BLaER1 treated with 17β-estradiol and CSF1 and Interleukin-3, amounts not matched to agents 10 nM and 100 nM (cell line): ENCODE data around the gene ANKRD40.
A peak's percentile ranks its signal among the peaks of the same experiment; 100 is the strongest.
"Not testable (repeated sequence)": the region's sequence is repeated elsewhere in the genome, so short reads cannot be mapped to it uniquely, and the experiment has no call there.

Experiments used
- H3K27ac ChIP-seq, 11 experiments: shearing (Covaris generic); formaldehyde crosslinking; 2 replicates each; pipeline ENCODE4 v1.8.1; 2022
- H3K27me3 ChIP-seq, 11 experiments: shearing (Covaris generic); formaldehyde crosslinking; 2 replicates each; pipeline ENCODE4 v1.8.1; 2022
- H3K36me3 ChIP-seq, 11 experiments: shearing (Covaris generic); formaldehyde crosslinking; 2 replicates each; pipeline ENCODE4 v1.8.1; 2022
- H3K4me1 ChIP-seq, 10 experiments: shearing (Covaris generic); formaldehyde crosslinking; 2 replicates each; pipeline ENCODE4 v1.8.1; 2022
- H3K4me2 ChIP-seq, 11 experiments: shearing (Covaris generic); formaldehyde crosslinking; 2 replicates each; pipeline ENCODE4 v1.8.1; 2022
- H3K4me3 ChIP-seq, 10 experiments: shearing (Covaris generic); formaldehyde crosslinking; 2 replicates each; pipeline ENCODE4 v1.8.1; 2022
- H3K9ac ChIP-seq, 11 experiments: shearing (Covaris generic); formaldehyde crosslinking; 2 replicates each; pipeline ENCODE4 v1.8.1; 2022
- H3K9me3 ChIP-seq, 11 experiments: shearing (Covaris generic); formaldehyde crosslinking; replicated peaks in 1 of 11; 2 replicates each; pipeline ENCODE4 v1.8.1; 2022
- H4K20me1 ChIP-seq, 11 experiments: shearing (Covaris generic); formaldehyde crosslinking; 2 replicates each; pipeline ENCODE4 v1.8.1; 2022
- Cebpa-rat ChIP-seq, 11 experiments: shearing (Covaris generic); IDR thresholded peaks; 2 replicates each; pipeline ENCODE4 v1.8.1; 2022

Gene ANKRD40

GRCh38 chr17:50681263-50682200 is 26.2 kb downstream of the ANKRD40 start:
- Histone ChIP-seq H3K9ac (no peak overlapping the region), H4K20me1 (0 out of 22 replicates have a peak, but pooled peaks cover 0 to 5% (median 0%) of the 10 kb centered on the region in 11 experiments), H3K4me3 (no peak overlapping the region), H3K4me2 (peak overlapping the region in 5 of 11 experiments; percentile 42 to 76 (median 66); a peak in 9 of 22 replicates), H3K36me3 (no peaks in the 10 kb centered on the region), H3K27me3 (no peaks in the 10 kb centered on the region), H3K9me3 (no peaks in the 10 kb centered on the region), H3K4me1 (peaks cover 0 to 19% (median 2%) of the 10 kb centered on the region in 10 experiments; a peak in 10 of 20 replicates), H3K27ac (peak overlapping the region in 1 of 11 experiments; percentile 17; a peak in 1 of 22 replicates)
- TF ChIP-seq Cebpa-rat (IDR thresholded peaks at IDR 0.05): no peak

GRCh38 chr17:50680543-50681262 is 27.0 kb downstream of the ANKRD40 start:
- Histone ChIP-seq H3K27ac (peak overlapping the region in 1 of 11 experiments; percentile 17; a peak in 1 of 22 replicates), H3K4me2 (peak overlapping the region in 5 of 11 experiments; percentile 42 to 76 (median 66); a peak in 9 of 22 replicates), H3K4me1 (peaks cover 0 to 19% (median 2%) of the 10 kb centered on the region in 10 experiments; a peak in 10 of 20 replicates)
- not testable (repeated sequence) for H3K27me3 ChIP-seq, H3K4me3 ChIP-seq, H3K36me3 ChIP-seq, H3K9ac ChIP-seq, H4K20me1 ChIP-seq, H3K9me3 ChIP-seq

GRCh38 chr17:50680126-50680525 is 27.6 kb downstream of the ANKRD40 start:
- Histone ChIP-seq H3K4me3 (no peak overlapping the region), H3K4me1 (peaks cover 0 to 19% (median 2%) of the 10 kb centered on the region in 10 experiments; a peak in 10 of 20 replicates), H3K4me2 (peak overlapping the region in 3 of 11 experiments; percentile 66 to 76 (median 70); a peak in 5 of 22 replicates), H3K27ac (no peak overlapping the region), H4K20me1 (0 out of 22 replicates have a peak, but pooled peaks cover 0 to 5% (median 0%) of the 10 kb centered on the region in 11 experiments), H3K36me3 (no peaks in the 10 kb centered on the region), H3K9me3 (no peaks in the 10 kb centered on the region), H3K27me3 (no peaks in the 10 kb centered on the region), H3K9ac (no peak overlapping the region)
- TF ChIP-seq Cebpa-rat (IDR thresholded peaks at IDR 0.05): no peak

- Histone ChIP-seq H3K9ac (no peak overlapping the region), H3K27me3 (no peaks in the 10 kb centered on the region), H3K27ac (no peak overlapping the region), H4K20me1 (0 out of 22 replicates have a peak, but pooled peaks cover 0 to 5% (median 0%) of the 10 kb centered on the region in 11 experiments), H3K4me3 (no peak overlapping the region), H3K36me3 (no peaks in the 10 kb centered on the region), H3K9me3 (no peaks in the 10 kb centered on the region), H3K4me1 (peaks cover 0 to 19% (median 2%) of the 10 kb centered on the region in 10 experiments; a peak in 10 of 20 replicates), H3K4me2 (no peak overlapping the region)
- no peak for TF ChIP-seq Cebpa-rat (IDR thresholded peaks at IDR 0.05)
These were observed 28.6 kb downstream of the ANKRD40 start for GRCh38 chr17:50679008-50679544.

- no peak overlapping the region for H3K4me2 ChIP-seq
- no peak overlapping the region for H3K27ac ChIP-seq
- H3K27me3 ChIP-seq: no peaks in the 10 kb centered on the region
- no peak overlapping the region for H3K4me3 ChIP-seq
- no peaks in the 10 kb centered on the region for H3K36me3 ChIP-seq
- peaks cover 0 to 19% (median 2%) of the 10 kb centered on the region in 10 experiments; a peak in 10 of 20 replicates for H3K4me1 ChIP-seq
- TF ChIP-seq Cebpa-rat (IDR thresholded peaks at IDR 0.05): no peak
- no peaks in the 10 kb centered on the region for H3K9me3 ChIP-seq
- no peaks in the 10 kb centered on the region for H4K20me1 ChIP-seq
- H3K9ac ChIP-seq: no peak overlapping the region
These were observed 29.8 kb downstream of the ANKRD40 start for GRCh38 chr17:50677851-50678375.

- no peaks in the 10 kb centered on the region for H3K27me3 ChIP-seq
- no peak overlapping the region for H3K4me2 ChIP-seq
- no peaks in the 10 kb centered on the region for H3K36me3 ChIP-seq
- TF ChIP-seq Cebpa-rat (IDR thresholded peaks at IDR 0.05): no peak
- H3K9ac ChIP-seq: no peak overlapping the region
- H4K20me1 ChIP-seq: no peaks in the 10 kb centered on the region
- H3K4me3 ChIP-seq: no peak overlapping the region
- peaks cover 0 to 19% (median 7%) of the 10 kb centered on the region in 10 experiments; a peak in 12 of 20 replicates for H3K4me1 ChIP-seq
- H3K27ac ChIP-seq: no peak overlapping the region
- no peaks in the 10 kb centered on the region for H3K9me3 ChIP-seq
These were observed 31.4 kb downstream of the ANKRD40 start for GRCh38 chr17:50676065-50676975.

GRCh38 chr17:50675627-50676026 is 32.1 kb downstream of the ANKRD40 start:
- Histone ChIP-seq H3K4me1 (peaks cover 0 to 19% (median 11%) of the 10 kb centered on the region in 10 experiments; a peak in 11 of 20 replicates), H3K27me3 (no peaks in the 10 kb centered on the region), H3K4me2 (no peak overlapping the region), H3K4me3 (no peak overlapping the region), H4K20me1 (no peaks in the 10 kb centered on the region), H3K36me3 (no peaks in the 10 kb centered on the region), H3K9ac (no peak overlapping the region), H3K9me3 (no peaks in the 10 kb centered on the region), H3K27ac (no peak overlapping the region)
- no peak for TF ChIP-seq Cebpa-rat (IDR thresholded peaks at IDR 0.05)

GRCh38 chr17:50675190-50675589 is 32.5 kb downstream of the ANKRD40 start:
- Histone ChIP-seq H3K4me1 (peaks cover 0 to 16% (median 11%) of the 10 kb centered on the region in 10 experiments; a peak in 11 of 20 replicates), H3K27ac (no peak overlapping the region), H3K27me3 (no peaks in the 10 kb centered on the region), H3K4me3 (no peak overlapping the region), H3K4me2 (no peak overlapping the region), H4K20me1 (no peaks in the 10 kb centered on the region), H3K9ac (no peak overlapping the region), H3K9me3 (no peaks in the 10 kb centered on the region), H3K36me3 (no peaks in the 10 kb centered on the region)
- TF ChIP-seq Cebpa-rat (IDR thresholded peaks at IDR 0.05): no peak
